Epithelial cell of proximal tubule (primary cell): ENCODE results near the gene RPUSD3. TPM values are rescaled to one million over a fixed set of nuclear protein-coding genes. Genes with fewer than 3 reads are reported as not detected.
"Not testable (repeated sequence)": the region's sequence is repeated elsewhere in the genome, so short reads cannot be mapped to it uniquely, and the experiment has no call there.

ENCODE experiments used
- DNase-seq: peaks from one replicate; pipeline ENCODE4 v3.0.0-alpha.2; 2011; ENCODE audit warnings: low read depth
- H3K4me3 ChIP-seq: 2 replicates; pipeline ENCODE4 v1.5.1; 2011; ENCODE audit warnings: low read depth, mild to moderate bottlenecking, low read length
- CTCF ChIP-seq: conservative IDR thresholded peaks from 2 replicates; pipeline ENCODE4 v1.5.1; 2012; ENCODE audit warnings: low read depth, mild to moderate bottlenecking, low read length
- total RNA-seq: library from RNA; depleted of rRNA; stranded (reverse); fragments of >200 nt; gene quantifications from 2 replicates; pipeline ENCODE4 v1.2.3, GENCODE V29; 2015

RPUSD3 gene
- total RNA-seq, 1 donor from 2014 or later: 45.1 TPM

GRCh38 chr3:9876991-9877390 lies 33.2 kb upstream of the RPUSD3 start:
- TF ChIP-seq CTCF: no peak
- H3K4me3 ChIP-seq: no peak overlapping the region
- DNase-seq: no peak

- not testable (repeated sequence) for H3K4me3 ChIP-seq, DNase-seq
Observed at GRCh38 chr3:9876255-9876654, 32.4 kb upstream of the RPUSD3 start.

GRCh38 chr3:9875448-9875847 lies 31.6 kb upstream of the RPUSD3 start:
- no peak for DNase-seq

GRCh38 chr3:9872067-9872466 lies 28.3 kb upstream of the RPUSD3 start:
- DNase-seq, H3K4me3 ChIP-seq: not testable (repeated sequence)

More at GRCh38 chr3:9875448-9875847, 31.6 kb upstream of the RPUSD3 start:
- no peak overlapping the region for H3K4me3 ChIP-seq
- no peak for TF ChIP-seq CTCF

GRCh38 chr3:9870978-9871377 lies 27.2 kb upstream of the RPUSD3 start:
- no peak for TF ChIP-seq CTCF
- DNase-seq: no peak
- no peak overlapping the region for H3K4me3 ChIP-seq

GRCh38 chr3:9869955-9870354 lies 26.1 kb upstream of the RPUSD3 start:
- no peak for TF ChIP-seq CTCF
- no peak for DNase-seq
- no peak overlapping the region for H3K4me3 ChIP-seq

- no peak overlapping the region for H3K4me3 ChIP-seq
- DNase-seq: no peak
- no peak for TF ChIP-seq CTCF
Observed at GRCh38 chr3:9867106-9867505, 23.3 kb upstream of the RPUSD3 start.

- DNase-seq: no peak
- TF ChIP-seq CTCF: no peak
- H3K4me3 ChIP-seq: no peak overlapping the region
Observed at GRCh38 chr3:9866639-9867038, 22.8 kb upstream of the RPUSD3 start.

- not testable (repeated sequence) for H3K4me3 ChIP-seq, DNase-seq
Observed at GRCh38 chr3:9865125-9865637, 21.4 kb upstream of the RPUSD3 start.
